Epithelial cell of esophagus (primary cell): Measurements from ENCODE around the gene TNIK.

Experiments used
- DNase-seq: peaks from one replicate; pipeline ENCODE4 v3.0.0; 2010; ENCODE audit warnings: low read depth
- H3K4me3 ChIP-seq: 2 replicates; pipeline ENCODE4 v1.5.1; 2011; ENCODE audit warnings: mild to moderate bottlenecking, low read length, control low read depth
- TF ChIP-seq, protein P1 (sequence below): IDR thresholded peaks from 2 replicates; pipeline ENCODE4 v1.5.1; 2011; ENCODE audit warnings: low read depth, mild to moderate bottlenecking, low read length, control low read depth, inconsistent platforms; ENCODE audit not compliant: insufficient read depth; ENCODE audit errors: missing control alignments

TNIK gene

DNA sequence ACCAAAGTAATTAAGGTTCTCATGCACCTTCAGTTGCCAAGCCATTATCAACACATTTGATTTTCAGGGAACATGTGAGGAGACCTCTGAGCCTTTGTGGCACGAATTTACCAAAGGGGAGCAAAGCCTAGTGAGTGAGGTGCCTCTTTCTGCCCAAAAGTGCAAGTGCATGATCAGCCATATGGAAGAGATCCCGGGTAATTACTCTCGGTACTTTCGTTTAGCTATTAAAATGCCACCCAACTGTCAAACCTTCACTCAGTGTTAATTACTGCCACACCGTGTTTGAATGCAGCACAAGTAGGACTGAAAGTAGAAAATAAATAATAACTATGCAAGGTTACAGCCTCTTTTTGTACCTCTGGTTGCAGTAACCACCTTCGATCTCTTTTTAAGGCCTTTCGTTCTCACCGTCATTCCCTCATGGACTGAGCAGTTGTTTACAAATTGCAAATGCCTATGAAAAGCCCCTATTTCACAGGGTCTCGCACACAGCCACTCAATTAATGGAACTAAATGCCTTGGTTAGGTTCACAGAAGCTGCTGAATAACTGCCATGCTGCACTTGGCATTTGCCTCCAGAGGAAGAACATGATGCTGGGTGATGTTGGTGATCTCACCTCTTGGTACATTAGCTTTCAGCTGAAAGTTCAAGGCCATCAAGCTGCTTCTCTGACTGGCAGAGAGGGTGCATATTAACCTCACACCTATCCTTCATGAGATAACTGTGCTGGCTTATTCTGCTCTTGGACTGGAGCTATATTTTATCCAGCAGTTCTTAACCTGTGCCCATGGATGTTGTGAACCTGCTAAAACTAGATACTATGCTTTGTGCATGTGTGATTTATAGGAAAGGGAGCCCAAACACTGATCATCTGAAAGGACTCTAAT is 69.9 kb downstream of the TNIK start:
- DNase-seq = no peak
- TF ChIP-seq, protein P1, sequence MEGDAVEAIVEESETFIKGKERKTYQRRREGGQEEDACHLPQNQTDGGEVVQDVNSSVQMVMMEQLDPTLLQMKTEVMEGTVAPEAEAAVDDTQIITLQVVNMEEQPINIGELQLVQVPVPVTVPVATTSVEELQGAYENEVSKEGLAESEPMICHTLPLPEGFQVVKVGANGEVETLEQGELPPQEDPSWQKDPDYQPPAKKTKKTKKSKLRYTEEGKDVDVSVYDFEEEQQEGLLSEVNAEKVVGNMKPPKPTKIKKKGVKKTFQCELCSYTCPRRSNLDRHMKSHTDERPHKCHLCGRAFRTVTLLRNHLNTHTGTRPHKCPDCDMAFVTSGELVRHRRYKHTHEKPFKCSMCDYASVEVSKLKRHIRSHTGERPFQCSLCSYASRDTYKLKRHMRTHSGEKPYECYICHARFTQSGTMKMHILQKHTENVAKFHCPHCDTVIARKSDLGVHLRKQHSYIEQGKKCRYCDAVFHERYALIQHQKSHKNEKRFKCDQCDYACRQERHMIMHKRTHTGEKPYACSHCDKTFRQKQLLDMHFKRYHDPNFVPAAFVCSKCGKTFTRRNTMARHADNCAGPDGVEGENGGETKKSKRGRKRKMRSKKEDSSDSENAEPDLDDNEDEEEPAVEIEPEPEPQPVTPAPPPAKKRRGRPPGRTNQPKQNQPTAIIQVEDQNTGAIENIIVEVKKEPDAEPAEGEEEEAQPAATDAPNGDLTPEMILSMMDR = no peak
- H3K4me3 ChIP-seq = no peak overlapping the region

- DNase-seq = no peak
- no peak overlapping the region for H3K4me3 ChIP-seq
- TF ChIP-seq, protein P1 = no peak
Measured at GRCh38 chr3:171389491-171389890, 70.7 kb downstream of the TNIK start.

GRCh38 chr3:171388527-171388926 is 71.7 kb downstream of the TNIK start:
- TF ChIP-seq, protein P1 = no peak
- no peak for DNase-seq
- no peak overlapping the region for H3K4me3 ChIP-seq

- no peak for DNase-seq
- TF ChIP-seq, protein P1 = no peak
Measured at GRCh38 chr3:171387062-171387461, 73.1 kb downstream of the TNIK start.

DNA sequence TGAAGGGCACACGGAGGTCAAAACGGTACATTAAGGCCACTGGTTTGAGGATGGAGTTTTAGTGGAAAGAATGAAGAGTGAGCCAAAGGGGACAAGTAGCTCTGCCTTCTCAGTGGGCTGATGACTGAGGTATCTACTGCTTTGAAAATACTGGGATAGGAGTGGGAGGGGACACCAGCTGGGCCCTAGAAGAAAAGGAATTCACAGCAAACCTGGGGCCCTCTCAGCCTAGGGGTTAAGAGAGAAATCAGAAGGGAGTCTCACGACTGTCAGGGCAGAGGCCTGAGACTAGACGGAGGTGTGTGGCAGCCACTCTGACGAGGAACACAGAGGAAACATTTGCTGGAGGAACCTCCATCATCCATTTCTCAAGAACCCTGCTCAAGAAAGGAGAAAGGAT is 75.1 kb downstream of the TNIK start:
- TF ChIP-seq, protein P1 = no peak
- no peak overlapping the region for H3K4me3 ChIP-seq
- DNase-seq = no peak

More at GRCh38 chr3:171387062-171387461, 73.1 kb downstream of the TNIK start:
- H3K4me3 ChIP-seq = no peak overlapping the region

GRCh38 chr3:171384101-171384891 is 75.9 kb downstream of the TNIK start:
- TF ChIP-seq, protein P1 = no peak
- H3K4me3 ChIP-seq = no peak overlapping the region
- DNase-seq = no peak
